SK-MEL-5 (cell line): ENCODE data around the gene GRP. TPM values are rescaled to one million over a fixed set of nuclear protein-coding genes. Genes with fewer than 3 reads are reported as not detected.
A peak's percentile ranks its signal among the peaks of the same experiment; 100 is the strongest.

ENCODE experiments used
- DNase-seq: peaks from one replicate; pipeline ENCODE4 v3.0.0-alpha.2; 2016; ENCODE audit warnings: low read depth, low spot score
- in situ Hi-C: cut with HindIII; loops from 2 replicates; pipeline ENCODE4 v1.10.0; 2016; ENCODE audit warnings: low sequenced_read_pairs, high pct_unique_total_duplicates, low pct_unique_long_range_greater_than_20kb
- polyA plus RNA-seq, 2 experiments: library from polyadenylated mRNA; depleted of rRNA; stranded (reverse); fragments of >200 nt; gene quantifications; 2 replicates each; pipeline ENCODE4 v1.2.3, GENCODE V29; 2015
- total RNA-seq: library from RNA; depleted of rRNA; stranded (reverse); fragments of >200 nt; shearing (Covaris generic); gene quantifications from 2 replicates; pipeline ENCODE4 v1.2.3, GENCODE V29; 2014; rRNA removed

GRP gene
- not detected in 2 replicates for total RNA-seq
- polyA plus RNA-seq (2015; cell fraction: cytosol; rRNA removed): not detected in 2 replicates
- polyA plus RNA-seq (2015; cell fraction: nucleus; rRNA removed): not detected in 2 replicates

GRCh38 chr18:59219672-59220163 lies at the start of gene GRP:
Gene GRP, plus strand, starts transcription at chr18:59220158. Its CDS starts 108 bp downstream, at chr18:59220266.
- DNase-seq: no peak
- in situ Hi-C loops: no loop called here

GRCh38 chr18:59172664-59173249 lies 47.2 kb upstream of the GRP start:
- in situ Hi-C loops: no loop called here
- DNase-seq: no peak

- no peak for DNase-seq
- in situ Hi-C loops: no loop called here
These were observed 42.5 kb upstream of the GRP start for GRCh38 chr18:59177485-59177884.

DNA sequence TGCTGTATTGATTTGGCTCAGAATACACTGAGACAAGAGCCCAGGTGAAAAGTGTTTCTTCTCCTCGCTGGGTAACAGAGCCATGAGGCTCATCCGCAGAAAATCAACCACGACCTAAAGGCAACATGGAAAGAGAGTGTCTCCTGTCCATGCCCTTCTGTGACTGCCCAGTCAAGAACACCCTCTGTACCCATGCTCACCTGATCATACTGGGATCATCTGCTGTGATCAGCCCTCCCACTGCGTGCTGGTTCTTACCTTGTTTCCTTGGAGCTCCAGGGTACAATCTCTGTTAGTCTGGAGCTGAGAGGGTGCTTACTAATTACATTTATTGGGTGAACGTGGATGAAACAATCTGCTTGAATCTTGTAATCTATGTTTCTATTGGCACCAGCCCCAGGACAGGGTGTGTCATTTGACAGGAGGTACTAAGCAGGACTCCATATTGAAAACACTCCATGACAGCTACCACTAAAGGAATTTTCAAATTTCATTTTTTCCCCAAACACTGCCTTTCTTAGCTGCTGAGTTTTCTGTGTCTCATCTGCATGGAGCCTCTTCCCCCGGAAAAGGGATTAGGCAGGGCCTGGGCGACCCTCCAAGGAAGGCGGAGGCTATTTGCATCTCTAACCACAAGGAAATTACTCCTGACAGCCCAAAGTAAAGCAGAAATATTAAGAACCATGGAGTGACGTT lies 39.7 kb upstream of the GRP start:
- no peak for DNase-seq
- in situ Hi-C loops: no loop called here

DNA sequence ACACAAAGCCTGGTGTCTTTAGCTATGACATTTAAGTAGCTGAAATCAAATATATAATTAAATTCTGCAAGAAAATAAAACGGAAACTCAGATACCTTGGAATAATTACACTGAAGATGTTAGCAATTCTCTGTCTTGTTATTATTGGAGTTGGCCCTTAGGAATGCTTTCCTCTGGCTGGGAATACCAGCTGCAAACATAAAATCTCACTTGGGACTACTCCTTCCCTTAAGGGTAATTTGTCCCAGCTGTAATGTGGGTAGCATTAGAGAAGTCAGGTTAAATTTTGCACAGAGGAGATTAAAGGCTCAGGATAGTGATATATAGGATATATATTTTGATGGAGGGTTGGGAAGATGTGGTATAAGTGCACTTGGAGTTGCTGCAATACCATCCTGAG lies 37.3 kb upstream of the GRP start:
- in situ Hi-C loops: no loop called here
- DNase-seq: no peak

DNA sequence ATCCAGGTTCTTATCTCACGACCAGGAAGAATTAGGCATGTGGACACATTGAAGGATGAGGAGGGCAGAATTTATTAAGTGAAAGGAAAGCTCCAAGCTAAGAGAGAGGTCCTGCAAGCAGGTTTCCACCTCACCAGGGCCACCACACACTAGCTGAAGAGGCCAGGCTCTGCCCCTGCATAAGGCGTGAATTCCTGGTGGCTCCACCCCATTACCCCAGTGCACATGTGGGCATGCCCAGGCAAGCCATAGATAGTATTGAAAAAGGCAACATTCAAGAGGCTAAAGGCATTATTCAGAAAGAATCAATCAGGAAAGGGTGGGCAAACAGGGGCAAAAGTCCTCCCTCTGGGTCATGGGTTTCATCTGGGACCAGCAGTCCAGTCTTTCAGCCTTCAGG lies 30.9 kb upstream of the GRP start:
- DNase-seq: no peak
- in situ Hi-C loops: no loop called here

DNA sequence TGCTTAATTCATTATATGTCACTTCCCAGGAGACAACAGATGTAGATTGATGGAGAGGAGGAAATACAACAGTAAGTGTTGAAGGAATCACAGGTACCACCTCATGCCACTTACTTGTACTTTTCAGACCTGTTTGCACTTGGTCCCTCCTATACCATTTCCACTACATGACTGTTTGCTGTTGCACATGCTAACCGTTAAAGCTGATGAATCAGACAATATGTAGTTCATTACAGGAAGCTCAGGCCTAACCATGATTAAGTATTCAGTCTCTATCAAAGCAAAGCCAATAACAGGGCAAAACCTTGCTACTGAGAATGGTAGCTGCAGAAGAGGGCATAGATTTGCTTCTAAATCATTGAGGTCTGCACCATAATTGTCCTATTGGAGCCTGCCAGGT lies 30.2 kb upstream of the GRP start:
- in situ Hi-C loops: no loop called here
- DNase-seq: no peak

DNA sequence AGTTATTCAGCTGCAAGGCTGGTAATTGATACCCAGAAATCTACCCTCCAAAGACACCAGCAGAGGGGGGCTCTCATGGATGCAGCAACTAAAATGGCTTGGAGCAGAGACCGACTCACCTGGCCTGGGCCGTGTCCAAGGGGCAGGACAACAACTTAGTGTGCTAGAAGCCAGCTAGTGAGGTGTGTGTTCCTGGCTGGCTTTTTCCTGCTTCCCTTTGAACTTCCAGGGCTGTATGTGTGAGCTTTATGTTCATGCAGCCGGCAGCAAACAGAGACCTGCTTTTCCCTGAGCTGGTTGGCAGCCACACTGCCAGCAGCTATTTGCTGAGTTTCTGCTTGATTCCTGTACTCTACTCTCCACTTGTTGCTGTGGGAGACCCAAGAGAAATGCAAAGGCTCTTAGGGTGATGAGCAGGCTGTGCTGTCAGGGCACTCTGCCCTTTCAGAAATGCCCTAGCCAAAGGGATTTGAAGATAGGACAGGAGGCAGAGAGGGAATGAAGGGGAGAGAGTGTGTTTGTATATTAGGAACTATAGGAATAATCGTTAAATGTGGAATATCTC lies 23.7 kb upstream of the GRP start:
- in situ Hi-C loops: no loop called here
- DNase-seq: no peak

- DNase-seq: no peak
- in situ Hi-C loops: no loop called here
These were observed 22.3 kb upstream of the GRP start for GRCh38 chr18:59197636-59198035.

DNA sequence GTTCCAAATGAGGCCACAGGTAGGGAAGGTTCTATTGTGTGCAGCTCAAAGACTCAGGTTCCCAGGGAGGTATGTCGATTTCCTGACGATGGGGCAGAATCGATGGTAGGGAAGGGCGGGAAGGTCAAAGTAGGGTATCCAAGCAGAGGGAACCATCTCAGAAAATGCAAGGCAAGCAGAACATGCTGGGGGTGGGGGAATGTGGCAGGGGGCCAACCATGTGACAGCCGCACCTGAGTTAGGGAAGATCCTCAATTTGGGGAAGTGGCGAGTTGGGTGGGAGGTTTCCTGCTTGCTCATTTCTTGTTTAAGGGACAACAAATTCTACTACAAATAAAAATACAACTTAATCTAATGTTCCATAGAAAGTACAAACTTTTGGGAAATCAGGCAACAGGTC lies 21.7 kb upstream of the GRP start:
- DNase-seq: no peak
- in situ Hi-C loops: no loop called here

- DNase-seq: peak; percentile 8
- in situ Hi-C loops: no loop called here
These were observed 19.2 kb upstream of the GRP start for GRCh38 chr18:59200787-59201186.

DNA sequence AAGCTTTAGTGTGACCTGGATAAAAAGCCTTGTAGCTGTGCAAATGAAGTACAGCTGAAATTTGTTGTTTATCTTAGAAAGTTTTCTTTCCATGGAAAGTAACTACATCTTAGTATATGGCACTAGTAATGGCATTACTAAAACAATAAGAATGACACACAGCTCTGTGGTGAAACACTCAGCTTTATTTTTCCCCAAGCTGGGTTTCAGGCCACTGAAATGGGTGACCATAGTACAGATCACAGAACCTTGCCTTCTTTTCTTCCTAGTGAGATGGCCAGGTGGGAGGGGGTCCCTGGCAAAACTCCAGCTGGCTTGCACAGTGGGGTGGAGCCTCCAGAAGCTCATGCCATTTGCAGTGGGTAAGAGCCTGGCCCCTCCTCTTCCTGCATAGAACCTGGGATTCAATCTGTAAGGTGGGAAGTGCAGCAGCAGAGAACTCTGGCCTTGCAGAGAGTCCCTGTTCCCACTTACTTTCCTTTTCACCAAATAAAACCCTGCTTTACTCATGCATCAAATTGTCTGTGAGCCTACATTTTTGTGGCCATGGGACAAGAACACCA lies 17.6 kb upstream of the GRP start:
- in situ Hi-C loops: no loop called here
- no peak for DNase-seq

- in situ Hi-C loops: no loop called here
- DNase-seq: no peak
These were observed 12.5 kb upstream of the GRP start for GRCh38 chr18:59207506-59207905.

DNA sequence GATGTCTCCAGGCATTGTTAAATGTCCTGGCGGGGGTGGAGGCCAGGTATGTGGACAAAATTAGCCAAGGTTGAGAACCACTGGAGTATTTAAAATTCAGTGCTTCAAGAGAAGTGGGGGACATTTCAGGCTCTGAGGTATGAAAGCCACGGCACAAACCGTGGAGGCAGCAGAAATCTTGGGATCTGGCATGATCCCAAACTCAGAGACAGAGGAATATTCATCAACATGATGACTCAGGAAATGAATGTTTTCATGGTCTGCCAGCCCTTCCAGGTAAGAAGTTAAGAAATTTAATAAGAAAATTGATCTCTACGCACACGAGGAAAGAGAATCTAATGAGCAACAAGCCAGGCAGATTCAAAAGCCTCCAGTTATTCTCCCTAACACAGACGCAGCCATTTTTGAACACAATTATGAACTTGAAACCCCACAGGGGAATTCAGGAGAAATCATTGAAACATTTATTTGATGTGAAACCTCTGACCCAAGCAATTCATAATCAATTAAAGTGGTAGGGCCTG lies 11.3 kb upstream of the GRP start:
- in situ Hi-C loops: no loop called here
- peak; percentile 17 for DNase-seq

DNA sequence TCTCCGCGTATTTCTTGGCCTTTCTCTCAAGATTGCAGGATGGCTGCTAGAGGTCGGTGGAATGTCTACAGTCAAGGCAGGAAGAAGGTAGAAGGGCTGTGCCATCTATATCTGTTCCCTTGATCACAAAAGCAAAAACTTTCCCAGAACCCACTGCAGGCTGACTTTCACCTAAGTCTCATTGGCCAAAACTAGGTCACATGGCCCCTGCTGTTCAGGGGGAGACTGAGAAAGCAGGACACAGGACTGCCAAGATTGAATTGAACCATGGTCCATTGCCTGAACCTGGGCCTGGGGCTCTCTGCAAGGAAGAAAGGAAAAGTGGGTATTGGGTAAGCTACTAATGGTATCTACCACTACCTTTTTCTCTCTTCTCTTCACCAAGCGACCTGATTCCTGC lies 9.7 kb upstream of the GRP start:
- in situ Hi-C loops: no loop called here
- DNase-seq: no peak

- DNase-seq: no peak
- in situ Hi-C loops: no loop called here
These were observed 8.3 kb upstream of the GRP start for GRCh38 chr18:59211629-59212028.

DNA sequence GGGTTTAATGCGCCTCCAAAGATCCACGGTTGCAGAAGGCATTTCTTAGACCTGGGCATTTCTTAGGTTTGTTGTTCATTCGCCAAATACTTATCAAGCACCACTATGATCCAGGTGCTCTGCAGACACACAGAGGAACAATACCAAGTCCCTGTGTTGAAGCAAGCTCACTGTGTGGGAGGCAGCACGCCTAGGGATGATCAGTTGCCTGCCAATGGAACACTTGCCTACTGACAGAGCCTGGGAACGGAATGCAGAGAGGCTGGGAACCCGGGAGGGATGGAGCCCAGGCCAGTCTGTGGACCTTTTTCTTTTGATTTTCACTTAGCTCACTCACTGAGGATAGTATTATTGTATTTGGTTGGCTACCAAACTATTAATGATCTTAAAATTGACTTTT lies 1.9 kb upstream of the GRP start:
- DNase-seq: no peak
- in situ Hi-C loops: no loop called here

- in situ Hi-C loops: no loop called here
- DNase-seq: no peak
These were observed 316 bp downstream of the GRP start for GRCh38 chr18:59220164-59220783.
